GM18907 (cell line): ENCODE data around the gene WIPF2.
"Not testable (repeated sequence)": the region's sequence is repeated elsewhere in the genome, so short reads cannot be mapped to it uniquely, and the experiment has no call there.

Experiments
- ATAC-seq: cut with Tn5 transposase; IDR thresholded peaks from one replicate; pipeline ENCODE4 v1.9.1; 2021; ENCODE audit warnings: mild to moderate bottlenecking, moderate library complexity; ENCODE audit not compliant: unreplicated experiment

The WIPF2 gene

GRCh38 chr17:40191237-40192208, 27.6 kb upstream of the WIPF2 start:
- peak; percentile 73 for ATAC-seq

- ATAC-seq = no peak
These were observed 26.1 kb upstream of the WIPF2 start for GRCh38 chr17:40192961-40193360.

GRCh38 chr17:40194821-40195220, 24.3 kb upstream of the WIPF2 start:
- no peak for ATAC-seq

- no peak for ATAC-seq
These were observed 21.6 kb upstream of the WIPF2 start for GRCh38 chr17:40197550-40197949.

GRCh38 chr17:40197965-40198456, 21.1 kb upstream of the WIPF2 start:
- not testable (repeated sequence) for ATAC-seq

GRCh38 chr17:40198576-40198975, 20.5 kb upstream of the WIPF2 start:
- ATAC-seq = no peak

GRCh38 chr17:40203131-40203530, 16.0 kb upstream of the WIPF2 start:
- ATAC-seq = no peak

GRCh38 chr17:40206193-40206592, 12.9 kb upstream of the WIPF2 start:
- not testable (repeated sequence) for ATAC-seq

GRCh38 chr17:40209404-40210093, 9.6 kb upstream of the WIPF2 start:
- no peak for ATAC-seq

- not testable (repeated sequence) for ATAC-seq
These were observed 5.2 kb upstream of the WIPF2 start for GRCh38 chr17:40213914-40214313.

GRCh38 chr17:40218006-40218739, 931 bp upstream of the WIPF2 start:
- ATAC-seq = no peak

- ATAC-seq = no peak
These were observed 662 bp downstream of the WIPF2 start for GRCh38 chr17:40219594-40220338.

- ATAC-seq = no peak
These were observed 5.8 kb downstream of the WIPF2 start for GRCh38 chr17:40224718-40225550.

GRCh38 chr17:40229146-40229545, 10.0 kb downstream of the WIPF2 start:
- not testable (repeated sequence) for ATAC-seq

GRCh38 chr17:40230670-40231069, 11.6 kb downstream of the WIPF2 start:
- no peak for ATAC-seq

- not testable (repeated sequence) for ATAC-seq
These were observed 12.8 kb downstream of the WIPF2 start for GRCh38 chr17:40231928-40232327.

- no peak for ATAC-seq
These were observed 22.2 kb downstream of the WIPF2 start for GRCh38 chr17:40241252-40241834.

- ATAC-seq = no peak
These were observed 23.7 kb downstream of the WIPF2 start for GRCh38 chr17:40242774-40243173.

- ATAC-seq = no peak
These were observed 24.7 kb downstream of the WIPF2 start for GRCh38 chr17:40243761-40244160.
